ENCODE measurements around the gene MSI2.

Gene MSI2

DNA sequence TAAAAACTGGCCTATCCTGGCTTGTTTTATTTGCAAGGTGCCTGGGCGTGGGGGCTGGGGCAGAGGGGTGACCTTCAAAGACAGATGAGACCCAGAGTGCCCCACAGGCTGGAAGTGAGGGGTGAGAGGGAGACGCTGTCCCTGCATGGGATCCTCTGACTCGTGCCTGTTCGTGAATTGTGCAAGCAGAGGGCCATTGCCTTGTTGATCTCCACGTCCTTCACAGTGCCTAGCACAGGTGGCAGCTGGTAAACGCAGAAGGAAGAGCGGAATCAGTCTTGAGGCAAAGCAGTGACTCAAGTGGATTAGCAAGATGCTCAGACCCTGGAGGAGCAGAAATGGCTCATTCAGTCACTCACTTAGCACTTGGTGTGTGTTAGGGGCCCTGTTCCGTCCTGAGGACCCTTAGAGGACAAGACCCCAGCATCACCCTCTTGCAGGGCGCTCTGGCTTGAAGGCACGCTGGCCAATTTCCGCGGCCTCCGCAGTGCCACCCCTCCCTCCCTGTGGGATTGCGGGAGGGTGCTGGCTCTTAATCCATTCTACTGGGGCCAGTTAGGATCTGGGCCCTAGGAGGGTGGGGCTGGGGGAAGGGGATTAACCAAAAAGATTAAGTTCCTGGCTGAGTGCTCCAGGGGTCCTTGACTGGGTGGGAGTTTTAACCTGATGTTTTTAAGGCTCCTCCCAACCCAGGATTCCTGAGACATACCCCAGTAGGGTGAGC, 337.6 kb downstream of the MSI2 start:
- no peak for DNase-seq (ENCODE audit: low spot score)
- TF ChIP-seq, protein P1, sequence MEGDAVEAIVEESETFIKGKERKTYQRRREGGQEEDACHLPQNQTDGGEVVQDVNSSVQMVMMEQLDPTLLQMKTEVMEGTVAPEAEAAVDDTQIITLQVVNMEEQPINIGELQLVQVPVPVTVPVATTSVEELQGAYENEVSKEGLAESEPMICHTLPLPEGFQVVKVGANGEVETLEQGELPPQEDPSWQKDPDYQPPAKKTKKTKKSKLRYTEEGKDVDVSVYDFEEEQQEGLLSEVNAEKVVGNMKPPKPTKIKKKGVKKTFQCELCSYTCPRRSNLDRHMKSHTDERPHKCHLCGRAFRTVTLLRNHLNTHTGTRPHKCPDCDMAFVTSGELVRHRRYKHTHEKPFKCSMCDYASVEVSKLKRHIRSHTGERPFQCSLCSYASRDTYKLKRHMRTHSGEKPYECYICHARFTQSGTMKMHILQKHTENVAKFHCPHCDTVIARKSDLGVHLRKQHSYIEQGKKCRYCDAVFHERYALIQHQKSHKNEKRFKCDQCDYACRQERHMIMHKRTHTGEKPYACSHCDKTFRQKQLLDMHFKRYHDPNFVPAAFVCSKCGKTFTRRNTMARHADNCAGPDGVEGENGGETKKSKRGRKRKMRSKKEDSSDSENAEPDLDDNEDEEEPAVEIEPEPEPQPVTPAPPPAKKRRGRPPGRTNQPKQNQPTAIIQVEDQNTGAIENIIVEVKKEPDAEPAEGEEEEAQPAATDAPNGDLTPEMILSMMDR (conservative IDR thresholded peaks at IDR 0.05; ENCODE audit: low read depth): no peak
- CTCF ChIA-PET: interaction anchor here (0.5 to 1.1 kb wide), 3 partner anchors 186 to 473 kb away, joined by 3 to 5 read pairs (median 3); no protein-coding TSS in a partner anchor
- no peak overlapping the region for H3K27ac ChIP-seq
- POLR2A ChIA-PET (ENCODE audit: low non-redundant PET): no interaction called here

DNA sequence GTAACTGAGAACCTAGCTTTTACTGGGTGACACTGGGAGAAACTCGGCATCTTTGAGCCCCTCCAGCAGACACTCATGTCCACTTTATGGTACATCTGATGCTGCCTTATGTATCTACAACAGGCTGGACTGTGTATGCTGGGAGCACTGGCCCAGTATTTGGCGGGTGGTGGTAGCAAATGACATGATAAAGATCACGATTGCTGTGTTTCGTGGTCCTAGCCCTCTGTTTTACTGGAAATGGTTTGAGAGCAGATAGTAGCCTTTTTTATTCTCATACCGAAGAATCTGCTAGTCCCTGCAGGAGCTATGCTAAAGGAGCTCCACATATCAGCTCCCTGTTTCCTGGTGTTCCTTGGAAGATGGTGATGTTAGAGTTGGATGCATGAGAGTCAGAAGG, 338.4 kb downstream of the MSI2 start:
- ChIA-PET POLR2A (ENCODE audit: low non-redundant PET) (no interaction called here), CTCF (interaction anchor here (0.5 to 0.7 kb wide), 2 partner anchors 185 to 474 kb away, joined by 3 read pairs; no protein-coding TSS in a partner anchor)
- TF ChIP-seq, protein P1 (conservative IDR thresholded peaks at IDR 0.05; ENCODE audit: low read depth): no peak
- DNase-seq (ENCODE audit: low spot score): no peak
- no peak overlapping the region for H3K27ac ChIP-seq

DNA sequence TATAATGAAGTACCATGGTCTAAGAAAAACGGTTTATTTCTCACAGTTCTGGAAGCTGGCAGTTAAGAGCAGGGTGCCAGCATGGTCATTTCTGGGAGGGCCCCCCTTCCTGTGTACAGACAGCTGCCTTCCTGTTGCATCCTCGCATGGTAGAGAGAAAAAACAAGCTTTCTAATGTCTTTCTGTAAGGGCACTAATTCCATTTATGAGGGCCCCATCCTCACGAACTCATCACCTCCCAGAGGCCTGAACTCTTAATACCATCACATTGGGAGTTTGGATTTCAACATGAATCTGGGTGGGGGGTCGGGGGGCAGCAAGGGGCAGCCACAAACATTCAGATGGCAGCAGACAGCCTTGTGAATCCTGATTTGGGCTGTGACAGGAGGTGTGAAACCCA, 339.1 kb downstream of the MSI2 start:
- DNase-seq (ENCODE audit: low spot score): no peak
- POLR2A ChIA-PET (ENCODE audit: low non-redundant PET): no interaction called here
- CTCF ChIA-PET: no interaction called here
- H3K27ac ChIP-seq: no peak overlapping the region
- TF ChIP-seq, protein P1 (conservative IDR thresholded peaks at IDR 0.05; ENCODE audit: low read depth): no peak

DNA sequence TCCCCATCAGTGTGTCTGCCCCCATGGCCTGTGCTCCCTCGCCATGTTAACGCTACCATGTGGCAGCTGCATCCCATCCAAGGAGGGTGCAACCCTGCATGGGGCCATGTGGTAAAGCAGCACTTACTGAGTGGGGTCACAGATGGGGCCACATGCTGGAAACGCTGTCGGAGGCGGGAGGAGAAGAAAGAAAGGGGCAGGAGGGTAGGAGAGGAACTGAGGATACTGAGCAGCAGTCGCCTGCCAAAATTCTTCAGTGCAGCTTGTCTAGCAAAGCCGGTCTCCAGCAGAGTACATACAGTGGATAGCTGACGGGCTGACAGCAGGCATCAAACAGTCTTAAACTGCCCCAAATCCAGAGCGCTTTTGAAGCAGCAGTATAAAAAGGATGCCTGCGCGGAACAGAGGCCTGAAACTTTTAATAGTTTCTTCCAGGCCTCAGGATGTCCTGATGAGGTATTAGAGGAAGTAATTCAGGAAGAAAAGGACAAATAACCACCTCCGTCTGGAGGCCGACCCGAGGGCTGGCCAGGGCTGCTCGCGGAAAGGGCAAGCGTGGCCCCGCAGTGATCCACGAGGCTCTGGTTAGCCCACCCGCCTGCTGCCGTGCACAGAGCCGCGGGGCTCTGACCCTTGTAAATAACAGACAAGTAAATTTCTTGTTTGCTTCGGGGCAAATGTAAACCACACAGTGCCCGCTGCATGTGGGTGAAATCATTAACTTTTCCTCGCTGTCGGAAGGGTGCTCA, 339.8 kb downstream of the MSI2 start:
- CTCF ChIA-PET: no interaction called here
- POLR2A ChIA-PET (ENCODE audit: low non-redundant PET): no interaction called here
- peak overlapping the region; percentile 23; the same call in 1 of the 2 replicates for H3K27ac ChIP-seq
- DNase-seq (ENCODE audit: low spot score): no peak
- TF ChIP-seq, protein P1 (conservative IDR thresholded peaks at IDR 0.05; ENCODE audit: low read depth): no peak

DNA sequence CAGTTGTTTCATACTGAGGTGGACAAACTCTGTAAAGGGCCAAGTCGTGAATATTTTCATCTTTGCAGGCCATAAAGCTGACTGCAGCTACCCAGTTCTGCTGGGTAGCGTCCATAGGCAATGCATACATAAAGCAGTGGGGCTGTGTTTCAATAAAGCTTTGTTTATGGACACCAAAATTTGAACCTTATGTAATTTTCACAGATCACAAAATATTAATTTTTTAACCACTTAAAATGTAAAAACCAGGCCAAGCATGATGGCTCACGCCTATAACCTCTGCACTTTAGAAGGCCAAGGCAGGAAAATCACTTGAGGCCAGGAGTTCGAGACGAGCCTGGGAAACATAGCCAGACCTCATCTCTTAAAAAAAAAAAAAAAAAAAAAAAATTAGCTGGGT, 340.8 kb downstream of the MSI2 start:
- peak overlapping the region; percentile 49; the same call in 1 of the 2 replicates for H3K27ac ChIP-seq
- CTCF ChIA-PET: interaction anchor here (0.6 to 1.4 kb wide), 12 partner anchors 8 to 354 kb away, joined by 3 to 8 read pairs (median 4); no protein-coding TSS in a partner anchor
- TF ChIP-seq, protein P1 (conservative IDR thresholded peaks at IDR 0.05; ENCODE audit: low read depth): no peak
- DNase-seq (ENCODE audit: low spot score): no peak
- POLR2A ChIA-PET (ENCODE audit: low non-redundant PET): no interaction called here

DNA sequence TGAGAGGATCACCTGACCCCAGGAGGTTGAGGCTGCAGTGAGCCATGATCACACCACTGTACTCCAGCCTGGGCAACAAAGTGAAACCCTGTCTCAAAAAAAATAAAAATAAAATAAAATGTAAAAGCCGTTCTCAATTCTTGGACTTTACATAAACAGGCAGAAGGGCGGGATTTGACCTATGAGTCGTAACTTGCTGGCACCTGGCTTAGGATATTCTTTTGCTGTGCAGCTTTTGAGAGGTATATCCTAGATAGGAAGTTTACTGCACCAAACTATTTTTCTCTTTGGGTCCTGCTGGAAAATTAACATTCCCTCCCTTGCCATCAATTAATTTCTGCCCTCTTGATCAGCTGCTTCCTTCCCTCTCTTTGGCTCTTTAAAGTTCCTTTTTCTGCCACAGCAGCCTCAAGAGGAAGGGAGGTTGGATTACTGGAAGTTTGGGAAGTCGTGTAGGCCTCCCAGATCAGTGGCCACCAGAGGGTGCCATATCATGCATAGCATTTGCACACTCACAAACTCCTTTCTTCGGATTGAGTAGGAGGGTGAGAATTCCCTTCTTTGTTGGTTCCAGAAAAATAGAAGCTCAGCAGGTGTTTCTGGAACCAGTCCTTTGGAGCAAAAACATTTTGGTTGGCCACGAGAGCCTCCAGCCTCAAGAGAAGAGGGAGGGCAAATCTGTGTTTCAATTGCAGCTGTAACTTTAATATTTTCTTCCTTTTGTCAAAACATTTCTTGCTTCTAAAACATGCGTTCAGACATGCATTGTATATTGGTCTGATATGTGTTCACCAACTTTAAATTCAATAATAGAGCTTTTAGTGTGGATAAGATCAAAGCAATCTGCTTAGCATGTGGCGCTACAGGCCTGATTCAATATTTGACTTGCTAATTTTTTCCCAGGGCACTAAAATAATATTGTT, 341.5 kb downstream of the MSI2 start:
- peak overlapping the region; percentile 49; the same call in 1 of the 2 replicates for H3K27ac ChIP-seq
- peak; percentile 62 for DNase-seq (ENCODE audit: low spot score)
- POLR2A ChIA-PET (ENCODE audit: low non-redundant PET): no interaction called here
- TF ChIP-seq, protein P1 (conservative IDR thresholded peaks at IDR 0.05; ENCODE audit: low read depth): peak; percentile 81
- CTCF ChIA-PET: interaction anchor here (0.6 to 1.4 kb wide), 20 partner anchors 8 to 355 kb away, joined by 3 to 8 read pairs (median 4); no protein-coding TSS in a partner anchor
